NCI-H1105 (cell line): ENCODE results near the gene LCE2C.

Source experiments
- DNase-seq: peaks from one replicate; lab custom pipeline; 2025; lab: John Stamatoyannopoulos, UW

LCE2C gene

GRCh38 chr1:152725261-152725660 is 50.2 kb downstream of the LCE2C start:
- no peak for DNase-seq
